Measurements from ENCODE around the gene CUBN.

GRCh38 chr10:16944402-16944801, 185.2 kb downstream of the CUBN start:
- TF ChIP-seq CTCF (conservative IDR thresholded peaks at IDR 0.05 in 1 of 2, IDR thresholded peaks at IDR 0.05 in 1 of 2; ENCODE audit: extremely low read depth in 1 of 2, insufficient read depth in 1 of 2, low read depth in 1 of 2, low read length in 2 of 2) (no peak), EZH2 (IDR thresholded peaks at IDR 0.05; ENCODE audit: borderline replicate concordance, low read length) (no peak)

Measured in mammary epithelial cell (primary cell).